Measurements from ENCODE around the gene OGT. TPM values are rescaled to one million over a fixed set of nuclear protein-coding genes. Genes with fewer than 3 reads are reported as not detected.
"Not testable (repeated sequence)": the region's sequence is repeated elsewhere in the genome, so short reads cannot be mapped to it uniquely, and the experiment has no call there.

OGT gene
- total and polyA plus RNA-seq, 2 donors (not counting 1 experiment from before 2014, with no cell fraction given), result 106 to 115 TPM

DNA sequence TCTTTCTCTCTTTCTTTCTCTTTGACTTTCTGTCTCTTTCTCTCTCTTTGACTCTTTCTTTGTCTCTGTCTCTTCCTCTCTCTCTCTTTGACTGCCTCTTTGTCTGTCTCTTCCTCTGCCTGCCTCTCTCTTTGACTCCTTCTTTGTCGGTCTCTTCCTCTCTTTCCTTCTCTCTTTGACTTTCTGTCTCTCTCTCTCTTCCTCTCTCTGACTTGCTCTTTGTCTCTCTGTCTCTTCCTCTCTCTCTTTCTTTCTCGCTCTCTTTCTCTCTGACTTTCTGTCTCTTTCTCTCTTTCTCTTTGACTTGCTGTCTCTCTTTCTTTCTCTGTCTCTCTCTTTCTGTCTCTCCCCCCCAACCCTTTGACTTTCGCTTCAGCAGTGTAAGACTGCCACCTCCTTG, 36.4 kb upstream of the OGT start:
- Histone ChIP-seq H3K4me3 (replicated peaks in 1 of 4; ENCODE audit: control extremely low read depth in 1 of 4, insufficient read depth in 1 of 4, low read depth in 3 of 4, low read length in 4 of 4) (no peak overlapping the region), H3K9ac (ENCODE audit: insufficient read depth, low read length) (no peak overlapping the region), H3K4me1 (ENCODE audit: control insufficient read depth, extremely low read depth, insufficient read depth, low read length) (no peaks in the 10 kb centered on the region), H2AFZ (ENCODE audit: low read length) (no peak overlapping the region), H4K20me1 (ENCODE audit: control insufficient read depth, extremely low read depth, insufficient read depth, low read length) (no peaks in the 10 kb centered on the region), H3K27me3 (ENCODE audit: control insufficient read depth, insufficient read depth, low read length) (no peaks in the 10 kb centered on the region), H3K36me3 (ENCODE audit: control insufficient read depth, insufficient read depth, low read length) (no peaks in the 10 kb centered on the region), H3K9me3 (ENCODE audit: control insufficient read depth, insufficient read depth, low read depth, low read length) (no peaks in the 10 kb centered on the region), H3K4me2 (ENCODE audit: extremely low read depth, insufficient read depth, low read length) (no peak overlapping the region), H3K79me2 (ENCODE audit: control insufficient read depth, insufficient read depth, low read length) (no peaks in the 10 kb centered on the region), H3K27ac (ENCODE audit: insufficient read depth, low read length) (no peak overlapping the region)
- no peak for TF ChIP-seq EZH2 (IDR thresholded peaks at IDR 0.05; ENCODE audit: low read length, missing control alignments)
- TF ChIP-seq, protein P1, sequence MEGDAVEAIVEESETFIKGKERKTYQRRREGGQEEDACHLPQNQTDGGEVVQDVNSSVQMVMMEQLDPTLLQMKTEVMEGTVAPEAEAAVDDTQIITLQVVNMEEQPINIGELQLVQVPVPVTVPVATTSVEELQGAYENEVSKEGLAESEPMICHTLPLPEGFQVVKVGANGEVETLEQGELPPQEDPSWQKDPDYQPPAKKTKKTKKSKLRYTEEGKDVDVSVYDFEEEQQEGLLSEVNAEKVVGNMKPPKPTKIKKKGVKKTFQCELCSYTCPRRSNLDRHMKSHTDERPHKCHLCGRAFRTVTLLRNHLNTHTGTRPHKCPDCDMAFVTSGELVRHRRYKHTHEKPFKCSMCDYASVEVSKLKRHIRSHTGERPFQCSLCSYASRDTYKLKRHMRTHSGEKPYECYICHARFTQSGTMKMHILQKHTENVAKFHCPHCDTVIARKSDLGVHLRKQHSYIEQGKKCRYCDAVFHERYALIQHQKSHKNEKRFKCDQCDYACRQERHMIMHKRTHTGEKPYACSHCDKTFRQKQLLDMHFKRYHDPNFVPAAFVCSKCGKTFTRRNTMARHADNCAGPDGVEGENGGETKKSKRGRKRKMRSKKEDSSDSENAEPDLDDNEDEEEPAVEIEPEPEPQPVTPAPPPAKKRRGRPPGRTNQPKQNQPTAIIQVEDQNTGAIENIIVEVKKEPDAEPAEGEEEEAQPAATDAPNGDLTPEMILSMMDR (conservative IDR thresholded peaks at IDR 0.05 in 1 of 2, IDR thresholded peaks at IDR 0.05 in 1 of 2; ENCODE audit: low read depth in 1 of 2, low read length in 2 of 2), result no peak
- no peak for DNase-seq (ENCODE audit: low read depth in 2 of 2)

- H3K4me2 ChIP-seq (ENCODE audit: extremely low read depth, insufficient read depth, low read length); H3K4me1 ChIP-seq (ENCODE audit: control insufficient read depth, extremely low read depth, insufficient read depth, low read length); H3K27ac ChIP-seq (ENCODE audit: insufficient read depth, low read length); H3K36me3 ChIP-seq (ENCODE audit: control insufficient read depth, insufficient read depth, low read length); H3K9me3 ChIP-seq (ENCODE audit: control insufficient read depth, insufficient read depth, low read depth, low read length); H3K4me3 ChIP-seq (replicated peaks in 1 of 4; ENCODE audit: control extremely low read depth in 1 of 4, insufficient read depth in 1 of 4, low read depth in 3 of 4, low read length in 4 of 4); H2AFZ ChIP-seq (ENCODE audit: low read length); H4K20me1 ChIP-seq (ENCODE audit: control insufficient read depth, extremely low read depth, insufficient read depth, low read length); H3K9ac ChIP-seq (ENCODE audit: insufficient read depth, low read length); H3K79me2 ChIP-seq (ENCODE audit: control insufficient read depth, insufficient read depth, low read length); DNase-seq (ENCODE audit: low read depth in 2 of 2); H3K27me3 ChIP-seq (ENCODE audit: control insufficient read depth, insufficient read depth, low read length): not testable (repeated sequence)
Measured at GRCh38 chrX:71502080-71502479, 30.8 kb upstream of the OGT start.

DNA sequence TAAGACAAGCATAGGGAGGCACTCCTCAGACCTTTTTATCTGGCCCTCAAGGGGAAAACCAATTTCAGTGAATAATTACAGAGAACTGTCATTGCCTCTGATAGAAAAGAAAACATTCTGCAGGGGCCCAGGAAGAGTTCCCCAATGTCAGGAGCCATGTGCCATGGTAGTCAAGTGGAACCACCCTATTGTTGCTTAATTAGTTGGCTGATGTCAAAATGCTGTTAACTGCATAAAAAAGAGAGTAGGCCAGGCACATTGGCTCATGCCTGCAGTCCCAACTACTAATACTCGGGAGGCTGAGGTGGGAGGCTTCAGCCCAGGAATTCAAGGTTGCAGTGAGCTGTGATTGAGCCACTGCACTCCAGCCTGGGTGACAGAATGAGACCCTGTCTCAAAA, 28.6 kb upstream of the OGT start:
- Histone ChIP-seq H3K27ac (ENCODE audit: insufficient read depth, low read length) (no peak overlapping the region), H2AFZ (ENCODE audit: low read length) (no peak overlapping the region), H3K27me3 (ENCODE audit: control insufficient read depth, insufficient read depth, low read length) (no peaks in the 10 kb centered on the region), H3K36me3 (ENCODE audit: control insufficient read depth, insufficient read depth, low read length) (no peaks in the 10 kb centered on the region), H4K20me1 (ENCODE audit: control insufficient read depth, extremely low read depth, insufficient read depth, low read length) (no peaks in the 10 kb centered on the region), H3K9ac (ENCODE audit: insufficient read depth, low read length) (no peak overlapping the region), H3K9me3 (ENCODE audit: control insufficient read depth, insufficient read depth, low read depth, low read length) (no peaks in the 10 kb centered on the region), H3K4me3 (replicated peaks in 1 of 4; ENCODE audit: control extremely low read depth in 1 of 4, insufficient read depth in 1 of 4, low read depth in 3 of 4, low read length in 4 of 4) (no peak overlapping the region), H3K4me1 (ENCODE audit: control insufficient read depth, extremely low read depth, insufficient read depth, low read length) (no peaks in the 10 kb centered on the region), H3K4me2 (ENCODE audit: extremely low read depth, insufficient read depth, low read length) (no peak overlapping the region), H3K79me2 (ENCODE audit: control insufficient read depth, insufficient read depth, low read length) (no peaks in the 10 kb centered on the region)
- no peak for DNase-seq (ENCODE audit: low read depth in 2 of 2)
- no peak for TF ChIP-seq EZH2 (IDR thresholded peaks at IDR 0.05; ENCODE audit: low read length, missing control alignments)
- TF ChIP-seq, protein P1 (conservative IDR thresholded peaks at IDR 0.05 in 1 of 2, IDR thresholded peaks at IDR 0.05 in 1 of 2; ENCODE audit: low read depth in 1 of 2, low read length in 2 of 2), result no peak
